HepG2 (cell line): ENCODE measurements around the gene HOXD1. TPM values are rescaled to one million over a fixed set of nuclear protein-coding genes. Genes with fewer than 3 reads are reported as not detected.

Experiments
- AGO2 ChIP-seq: fragments of 200-400 bp; formaldehyde crosslinking; optimal IDR thresholded peaks from 2 replicates; pipeline ENCODE3; 2017; ENCODE audit warnings: mild to moderate bottlenecking, low read depth, low read length, moderate library complexity
- BRD4 ChIP-seq: sonication (generic); formaldehyde crosslinking; IDR thresholded peaks from 2 replicates; pipeline ENCODE4 v1.4.0; 2020; ENCODE audit warnings: missing genetic modification reagents
- HCFC1 ChIP-seq: fragments of 150-350 bp; IDR thresholded peaks from 2 replicates; pipeline ENCODE4 v1.6.1; 2014; ENCODE audit warnings: low read depth, low read length
- HDAC2 ChIP-seq: sonication (generic); formaldehyde crosslinking; IDR thresholded peaks from 2 replicates; pipeline ENCODE4 v1.4.0; 2020; ENCODE audit warnings: missing genetic modification reagents
- HNRNPH1 ChIP-seq: fragments of 200-400 bp; formaldehyde crosslinking; optimal IDR thresholded peaks from 2 replicates; pipeline ENCODE3; 2017; ENCODE audit warnings: mild to moderate bottlenecking, low read depth, low read length
- RXRA ChIP-seq: sonication (generic); formaldehyde crosslinking; IDR thresholded peaks from 2 replicates; pipeline ENCODE4 v1.5.1; 2020; ENCODE audit warnings: missing genetic modification reagents
- SAP130 ChIP-seq: IDR thresholded peaks from 2 replicates; pipeline ENCODE4 v1.6.1; 2016; ENCODE audit warnings: low read depth
- SP140L ChIP-seq: sonication (generic); formaldehyde crosslinking; IDR thresholded peaks from 2 replicates; pipeline ENCODE4 v1.4.0; 2020; ENCODE audit warnings: missing genetic modification reagents, borderline replicate concordance
- TBP ChIP-seq: sonication (generic); formaldehyde crosslinking; IDR thresholded peaks from 2 replicates; pipeline ENCODE4 v1.5.0; 2020; ENCODE audit warnings: missing genetic modification reagents
- XBP1 ChIP-seq: sonication (generic); formaldehyde crosslinking; IDR thresholded peaks from 2 replicates; pipeline ENCODE4 v1.5.0; 2020; ENCODE audit warnings: missing genetic modification reagents
- YEATS2 ChIP-seq: sonication (generic); formaldehyde crosslinking; IDR thresholded peaks from 2 replicates; pipeline ENCODE4 v1.4.0; 2020; ENCODE audit warnings: missing genetic modification reagents, borderline replicate concordance
- ZBTB1 ChIP-seq: sonication (generic); formaldehyde crosslinking; IDR thresholded peaks from 2 replicates; pipeline ENCODE4 v1.4.0; 2020; ENCODE audit warnings: missing genetic modification reagents, borderline replicate concordance
- ZFP36 ChIP-seq: fragments of 150-350 bp; IDR thresholded peaks from 2 replicates; pipeline ENCODE4 v1.6.1; 2018; ENCODE audit warnings: borderline replicate concordance, low read length, low read depth; ENCODE audit not compliant: partially characterized antibody
- ZNF10 ChIP-seq: sonication (generic); formaldehyde crosslinking; IDR thresholded peaks from 2 replicates; pipeline ENCODE4 v1.4.0; 2020; ENCODE audit warnings: mild to moderate bottlenecking, low read depth, missing genetic modification reagents, borderline replicate concordance
- ZNF3 ChIP-seq: IDR thresholded peaks from 2 replicates; pipeline ENCODE4 v1.7.0; 2017; ENCODE audit warnings: inconsistent platforms
- ZNF468 ChIP-seq: sonication (generic); formaldehyde crosslinking; IDR thresholded peaks from 2 replicates; pipeline ENCODE4 v1.8.0; 2022; ENCODE audit warnings: mild to moderate bottlenecking, moderate library complexity, missing genetic modification reagents
- ZNF567 ChIP-seq: sonication (generic); formaldehyde crosslinking; IDR thresholded peaks from 2 replicates; pipeline ENCODE4 v1.8.1; 2023; ENCODE audit warnings: mild to moderate bottlenecking, missing genetic modification reagents, borderline replicate concordance
- ZNF788 ChIP-seq: sonication (generic); formaldehyde crosslinking; IDR thresholded peaks from 2 replicates; pipeline ENCODE4 v1.5.0; 2020; ENCODE audit warnings: mild to moderate bottlenecking, missing genetic modification reagents, borderline replicate concordance
- ZSCAN29 ChIP-seq: sonication (generic); formaldehyde crosslinking; conservative IDR thresholded peaks from 2 replicates; pipeline ENCODE4 v1.4.0; 2020; ENCODE audit warnings: mild to moderate bottlenecking, missing genetic modification reagents
- polyA plus RNA-seq, 8 experiments: library from polyadenylated mRNA; depleted of rRNA in 3 of 8; stranded (reverse) in 7 of 8; unstranded in 1 of 8; fragments of >200 nt; fragmentation: Illumina TruSeq in 4 of 8; extraction: Trizol in 4 of 8; gene quantifications; 2 replicates each; pipeline versions ENCODE4 v1.2.1 to v1.2.3, GENCODE V29; 2011 to 2016; ENCODE audit warnings: low read depth in 4 of 8, missing spikeins in 1 of 8, mixed read lengths in 1 of 8; ENCODE audit not compliant: insufficient read depth in 1 of 8
- total RNA-seq, 5 experiments: library from RNA; depleted of rRNA; stranded (reverse); fragments of >200 nt; fragmentation: Illumina TruSeq; extraction: Trizol; gene quantifications; 2 replicates each; pipeline ENCODE4 v1.2.3, GENCODE V29; 2016; ENCODE audit warnings: low read depth in 1 of 5
- TF ChIP-seq, protein P1 (sequence below): sonication (generic); formaldehyde crosslinking; IDR thresholded peaks from 2 replicates; pipeline ENCODE4 v1.4.0; 2020; ENCODE audit warnings: mild to moderate bottlenecking, missing genetic modification reagents
- TF ChIP-seq, protein P2 (sequence below): sonication (generic); formaldehyde crosslinking; IDR thresholded peaks from 2 replicates; pipeline ENCODE4 v1.5.0; 2020; ENCODE audit warnings: missing genetic modification reagents
- TF ChIP-seq, protein P3 (sequence below): sonication (generic); formaldehyde crosslinking; IDR thresholded peaks from 2 replicates; pipeline ENCODE4 v1.4.0; 2020; ENCODE audit warnings: missing genetic modification reagents, borderline replicate concordance

Gene HOXD1
- total and polyA plus RNA-seq, 2 of the 13 experiments (the other 11 are each of a cell fraction or from before 2014, with no cell fraction given) = 10.0 to 22.3 TPM

DNA sequence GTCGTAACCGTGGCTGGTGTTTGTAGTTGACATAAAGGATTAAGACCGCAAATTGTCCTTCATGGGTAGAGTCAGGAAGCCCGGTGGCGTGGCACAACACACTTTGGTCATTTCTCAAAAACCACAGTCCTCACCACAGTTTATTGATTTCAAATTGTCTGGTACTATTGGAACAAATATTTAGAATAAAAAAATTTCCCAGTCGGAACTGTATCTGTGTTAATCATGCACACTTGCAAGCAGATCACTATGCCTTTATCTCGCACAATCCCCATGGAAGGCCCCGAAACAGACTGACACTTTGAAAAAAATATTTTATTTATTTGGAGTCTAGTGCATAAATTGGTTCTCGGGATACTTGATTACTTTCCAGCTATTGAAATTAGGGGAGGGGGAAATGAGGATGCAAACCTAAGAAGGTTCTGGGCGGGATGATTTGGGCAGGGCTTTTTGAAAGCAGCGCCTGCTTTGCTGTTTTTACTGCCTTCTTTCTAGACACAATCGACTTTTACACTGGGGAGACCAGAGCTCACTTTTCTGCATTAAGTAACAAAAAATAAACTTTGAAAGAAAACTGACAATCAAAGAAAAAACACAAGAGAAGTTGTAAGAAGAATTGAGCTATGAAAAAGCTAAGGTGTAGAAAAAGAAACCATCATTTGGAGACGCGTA lies 15.4 kb upstream of the HOXD1 start (continued):
- TF ChIP-seq HCFC1 = no peak
- TF ChIP-seq AGO2 = no peak
- TF ChIP-seq, protein P1, sequence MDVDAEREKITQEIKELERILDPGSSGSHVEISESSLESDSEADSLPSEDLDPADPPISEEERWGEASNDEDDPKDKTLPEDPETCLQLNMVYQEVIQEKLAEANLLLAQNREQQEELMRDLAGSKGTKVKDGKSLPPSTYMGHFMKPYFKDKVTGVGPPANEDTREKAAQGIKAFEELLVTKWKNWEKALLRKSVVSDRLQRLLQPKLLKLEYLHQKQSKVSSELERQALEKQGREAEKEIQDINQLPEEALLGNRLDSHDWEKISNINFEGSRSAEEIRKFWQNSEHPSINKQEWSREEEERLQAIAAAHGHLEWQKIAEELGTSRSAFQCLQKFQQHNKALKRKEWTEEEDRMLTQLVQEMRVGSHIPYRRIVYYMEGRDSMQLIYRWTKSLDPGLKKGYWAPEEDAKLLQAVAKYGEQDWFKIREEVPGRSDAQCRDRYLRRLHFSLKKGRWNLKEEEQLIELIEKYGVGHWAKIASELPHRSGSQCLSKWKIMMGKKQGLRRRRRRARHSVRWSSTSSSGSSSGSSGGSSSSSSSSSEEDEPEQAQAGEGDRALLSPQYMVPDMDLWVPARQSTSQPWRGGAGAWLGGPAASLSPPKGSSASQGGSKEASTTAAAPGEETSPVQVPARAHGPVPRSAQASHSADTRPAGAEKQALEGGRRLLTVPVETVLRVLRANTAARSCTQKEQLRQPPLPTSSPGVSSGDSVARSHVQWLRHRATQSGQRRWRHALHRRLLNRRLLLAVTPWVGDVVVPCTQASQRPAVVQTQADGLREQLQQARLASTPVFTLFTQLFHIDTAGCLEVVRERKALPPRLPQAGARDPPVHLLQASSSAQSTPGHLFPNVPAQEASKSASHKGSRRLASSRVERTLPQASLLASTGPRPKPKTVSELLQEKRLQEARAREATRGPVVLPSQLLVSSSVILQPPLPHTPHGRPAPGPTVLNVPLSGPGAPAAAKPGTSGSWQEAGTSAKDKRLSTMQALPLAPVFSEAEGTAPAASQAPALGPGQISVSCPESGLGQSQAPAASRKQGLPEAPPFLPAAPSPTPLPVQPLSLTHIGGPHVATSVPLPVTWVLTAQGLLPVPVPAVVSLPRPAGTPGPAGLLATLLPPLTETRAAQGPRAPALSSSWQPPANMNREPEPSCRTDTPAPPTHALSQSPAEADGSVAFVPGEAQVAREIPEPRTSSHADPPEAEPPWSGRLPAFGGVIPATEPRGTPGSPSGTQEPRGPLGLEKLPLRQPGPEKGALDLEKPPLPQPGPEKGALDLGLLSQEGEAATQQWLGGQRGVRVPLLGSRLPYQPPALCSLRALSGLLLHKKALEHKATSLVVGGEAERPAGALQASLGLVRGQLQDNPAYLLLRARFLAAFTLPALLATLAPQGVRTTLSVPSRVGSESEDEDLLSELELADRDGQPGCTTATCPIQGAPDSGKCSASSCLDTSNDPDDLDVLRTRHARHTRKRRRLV = no peak
- no peak; the same call in 1 of the 2 replicates for TF ChIP-seq RXRA (CRISPR knock-in tag)
- peak; percentile 83 for TF ChIP-seq HDAC2 (CRISPR knock-in tag)
- TF ChIP-seq SP140L (CRISPR knock-in tag) = no peak
- no peak for TF ChIP-seq TBP (CRISPR knock-in tag)
- no peak for TF ChIP-seq YEATS2 (CRISPR knock-in tag)
- no peak; the same call in 1 of the 2 replicates for TF ChIP-seq BRD4
- TF ChIP-seq, protein P2, sequence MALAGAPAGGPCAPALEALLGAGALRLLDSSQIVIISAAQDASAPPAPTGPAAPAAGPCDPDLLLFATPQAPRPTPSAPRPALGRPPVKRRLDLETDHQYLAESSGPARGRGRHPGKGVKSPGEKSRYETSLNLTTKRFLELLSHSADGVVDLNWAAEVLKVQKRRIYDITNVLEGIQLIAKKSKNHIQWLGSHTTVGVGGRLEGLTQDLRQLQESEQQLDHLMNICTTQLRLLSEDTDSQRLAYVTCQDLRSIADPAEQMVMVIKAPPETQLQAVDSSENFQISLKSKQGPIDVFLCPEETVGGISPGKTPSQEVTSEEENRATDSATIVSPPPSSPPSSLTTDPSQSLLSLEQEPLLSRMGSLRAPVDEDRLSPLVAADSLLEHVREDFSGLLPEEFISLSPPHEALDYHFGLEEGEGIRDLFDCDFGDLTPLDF (CRISPR knock-in tag) = no peak
- TF ChIP-seq ZNF10 (CRISPR knock-in tag) = no peak
- no peak; the same call in 1 of the 2 replicates for TF ChIP-seq ZNF788 (CRISPR knock-in tag)
- no peak for TF ChIP-seq ZNF3 (CRISPR knock-in tag)
- no peak for TF ChIP-seq XBP1 (CRISPR knock-in tag)
- TF ChIP-seq ZFP36 = no peak
- no peak for TF ChIP-seq ZSCAN29
- 0 out of 2 replicates have a peak, but pooled peaks have one; percentile 37 for TF ChIP-seq ZBTB1 (CRISPR knock-in tag)
- TF ChIP-seq ZNF468 (CRISPR knock-in tag) = no peak
- TF ChIP-seq, protein P3, sequence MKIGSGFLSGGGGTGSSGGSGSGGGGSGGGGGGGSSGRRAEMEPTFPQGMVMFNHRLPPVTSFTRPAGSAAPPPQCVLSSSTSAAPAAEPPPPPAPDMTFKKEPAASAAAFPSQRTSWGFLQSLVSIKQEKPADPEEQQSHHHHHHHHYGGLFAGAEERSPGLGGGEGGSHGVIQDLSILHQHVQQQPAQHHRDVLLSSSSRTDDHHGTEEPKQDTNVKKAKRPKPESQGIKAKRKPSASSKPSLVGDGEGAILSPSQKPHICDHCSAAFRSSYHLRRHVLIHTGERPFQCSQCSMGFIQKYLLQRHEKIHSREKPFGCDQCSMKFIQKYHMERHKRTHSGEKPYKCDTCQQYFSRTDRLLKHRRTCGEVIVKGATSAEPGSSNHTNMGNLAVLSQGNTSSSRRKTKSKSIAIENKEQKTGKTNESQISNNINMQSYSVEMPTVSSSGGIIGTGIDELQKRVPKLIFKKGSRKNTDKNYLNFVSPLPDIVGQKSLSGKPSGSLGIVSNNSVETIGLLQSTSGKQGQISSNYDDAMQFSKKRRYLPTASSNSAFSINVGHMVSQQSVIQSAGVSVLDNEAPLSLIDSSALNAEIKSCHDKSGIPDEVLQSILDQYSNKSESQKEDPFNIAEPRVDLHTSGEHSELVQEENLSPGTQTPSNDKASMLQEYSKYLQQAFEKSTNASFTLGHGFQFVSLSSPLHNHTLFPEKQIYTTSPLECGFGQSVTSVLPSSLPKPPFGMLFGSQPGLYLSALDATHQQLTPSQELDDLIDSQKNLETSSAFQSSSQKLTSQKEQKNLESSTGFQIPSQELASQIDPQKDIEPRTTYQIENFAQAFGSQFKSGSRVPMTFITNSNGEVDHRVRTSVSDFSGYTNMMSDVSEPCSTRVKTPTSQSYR = no peak
- no peak for TF ChIP-seq ZNF567 (CRISPR knock-in tag)
- no peak for TF ChIP-seq HNRNPH1
- peak; percentile 33; the same call in 1 of the 2 replicates for TF ChIP-seq SAP130 (CRISPR knock-in tag)
